Measurements from ENCODE around the gene RNF17. TPM values are rescaled to one million over a fixed set of nuclear protein-coding genes. Genes with fewer than 3 reads are reported as not detected.

The RNF17 gene
- total RNA-seq, 1 donor from 2014 or later, result not detected

GRCh38 chr13:24717217-24717616, 46.8 kb upstream of the RNF17 start:
- Mint-ChIP-seq H3K4me1 (peaks cover 11% of the 10 kb centered on the region), H3K9me3 (no peaks in the 10 kb centered on the region), H3K36me3 (no peaks in the 10 kb centered on the region), H3K27ac (no peak overlapping the region), H3K27me3 (ENCODE audit: insufficient read depth, low read depth) (peaks cover 13% of the 10 kb centered on the region), H3K4me3 (no peak overlapping the region)
- Histone ChIP-seq H3K9me3 (ENCODE audit: low read depth) (no peaks in the 10 kb centered on the region), H2AFZ (replicated peaks) (no peak overlapping the region), H3K4me1 (peaks cover 7% of the 10 kb centered on the region), H3K9ac (no peak overlapping the region), H3F3A (ENCODE audit: low read depth) (no peaks in the 10 kb centered on the region), H3K27me3 (no peaks in the 10 kb centered on the region), H3K79me2 (ENCODE audit: low read depth) (no peaks in the 10 kb centered on the region), H3K4me3 (no peak overlapping the region), H3K4me2 (no peak overlapping the region), H4K20me1 (ENCODE audit: low read depth) (no peaks in the 10 kb centered on the region), H3K36me3 (no peaks in the 10 kb centered on the region), H3K27ac (no peak overlapping the region)
- TF ChIP-seq EZH2 (IDR thresholded peaks at IDR 0.05), result no peak
- TF ChIP-seq, protein P1, sequence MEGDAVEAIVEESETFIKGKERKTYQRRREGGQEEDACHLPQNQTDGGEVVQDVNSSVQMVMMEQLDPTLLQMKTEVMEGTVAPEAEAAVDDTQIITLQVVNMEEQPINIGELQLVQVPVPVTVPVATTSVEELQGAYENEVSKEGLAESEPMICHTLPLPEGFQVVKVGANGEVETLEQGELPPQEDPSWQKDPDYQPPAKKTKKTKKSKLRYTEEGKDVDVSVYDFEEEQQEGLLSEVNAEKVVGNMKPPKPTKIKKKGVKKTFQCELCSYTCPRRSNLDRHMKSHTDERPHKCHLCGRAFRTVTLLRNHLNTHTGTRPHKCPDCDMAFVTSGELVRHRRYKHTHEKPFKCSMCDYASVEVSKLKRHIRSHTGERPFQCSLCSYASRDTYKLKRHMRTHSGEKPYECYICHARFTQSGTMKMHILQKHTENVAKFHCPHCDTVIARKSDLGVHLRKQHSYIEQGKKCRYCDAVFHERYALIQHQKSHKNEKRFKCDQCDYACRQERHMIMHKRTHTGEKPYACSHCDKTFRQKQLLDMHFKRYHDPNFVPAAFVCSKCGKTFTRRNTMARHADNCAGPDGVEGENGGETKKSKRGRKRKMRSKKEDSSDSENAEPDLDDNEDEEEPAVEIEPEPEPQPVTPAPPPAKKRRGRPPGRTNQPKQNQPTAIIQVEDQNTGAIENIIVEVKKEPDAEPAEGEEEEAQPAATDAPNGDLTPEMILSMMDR (IDR thresholded peaks at IDR 0.05), result no peak
- TF ChIP-seq EZH2phosphoT487 (IDR thresholded peaks at IDR 0.05), result no peak
- DNase-seq (ENCODE audit: low spot score), result no peak

DNA sequence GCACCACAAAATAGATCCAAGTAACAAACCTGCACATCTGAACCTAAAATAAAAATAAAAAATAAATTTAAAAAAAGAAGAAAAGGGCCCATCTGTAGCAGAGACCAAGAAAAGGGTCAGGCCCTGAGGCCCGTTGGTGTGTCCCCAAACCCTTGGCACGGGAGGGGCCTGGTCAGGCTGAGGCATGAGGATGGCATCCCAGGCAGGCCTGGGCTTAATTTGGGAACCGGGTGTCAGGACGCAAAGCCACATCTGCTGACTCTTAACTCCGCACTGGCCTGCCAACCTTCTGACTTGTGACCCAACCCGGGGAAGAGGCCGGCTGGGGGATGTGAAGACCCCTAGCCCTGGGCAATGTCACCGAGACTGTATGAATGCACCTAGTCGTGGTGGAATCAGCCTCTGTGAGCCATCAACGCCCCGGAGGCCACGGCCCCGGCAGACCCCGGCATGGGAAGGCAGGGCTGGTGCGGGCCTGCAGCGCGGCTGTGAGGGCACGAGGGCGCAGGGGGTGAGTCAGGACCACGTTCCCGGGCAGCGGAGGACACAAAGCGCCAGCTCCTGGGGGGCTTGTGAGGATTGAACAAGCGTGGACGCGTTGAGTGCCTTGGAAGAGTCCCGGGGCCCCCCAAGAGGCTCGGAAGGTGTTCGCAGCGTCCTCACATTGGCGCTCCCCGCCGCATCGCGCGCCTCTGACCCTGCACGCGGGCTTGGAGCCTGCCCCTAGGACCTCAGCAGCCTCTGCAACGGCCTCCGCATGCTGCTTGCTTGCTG, 45.6 kb upstream of the RNF17 start:
- Histone ChIP-seq H3K27me3 (no peaks in the 10 kb centered on the region), H3K79me2 (ENCODE audit: low read depth) (no peaks in the 10 kb centered on the region), H3K9me3 (ENCODE audit: low read depth) (no peaks in the 10 kb centered on the region), H4K20me1 (ENCODE audit: low read depth) (no peaks in the 10 kb centered on the region), H3K4me2 (no peak overlapping the region), H3F3A (ENCODE audit: low read depth) (no peaks in the 10 kb centered on the region), H3K4me1 (peaks cover 7% of the 10 kb centered on the region), H2AFZ (replicated peaks) (no peak overlapping the region), H3K27ac (no peak overlapping the region), H3K9ac (no peak overlapping the region), H3K36me3 (no peaks in the 10 kb centered on the region), H3K4me3 (no peak overlapping the region)
- Mint-ChIP-seq H3K27me3 (ENCODE audit: insufficient read depth, low read depth) (peaks cover 11% of the 10 kb centered on the region), H3K4me1 (peaks cover 11% of the 10 kb centered on the region), H3K9me3 (no peaks in the 10 kb centered on the region), H3K36me3 (no peaks in the 10 kb centered on the region), H3K4me3 (no peak overlapping the region), H3K27ac (no peak overlapping the region)
- DNase-seq (ENCODE audit: low spot score), result no peak
- no peak for TF ChIP-seq EZH2 (IDR thresholded peaks at IDR 0.05)
- no peak for TF ChIP-seq EZH2phosphoT487 (IDR thresholded peaks at IDR 0.05)
- TF ChIP-seq, protein P1 (IDR thresholded peaks at IDR 0.05), result no peak

GRCh38 chr13:24719139-24719538, 44.8 kb upstream of the RNF17 start:
- H3K27ac Mint-ChIP-seq, result no peak overlapping the region
- H3K9me3 Mint-ChIP-seq, result no peaks in the 10 kb centered on the region
- Histone ChIP-seq H3K36me3 (no peaks in the 10 kb centered on the region), H4K20me1 (ENCODE audit: low read depth) (no peaks in the 10 kb centered on the region), H3F3A (ENCODE audit: low read depth) (no peaks in the 10 kb centered on the region), H3K4me3 (no peak overlapping the region), H3K4me1 (peaks cover 7% of the 10 kb centered on the region), H3K27ac (no peak overlapping the region), H3K9me3 (ENCODE audit: low read depth) (no peaks in the 10 kb centered on the region), H2AFZ (replicated peaks) (no peak overlapping the region), H3K9ac (no peak overlapping the region), H3K27me3 (no peaks in the 10 kb centered on the region), H3K4me2 (no peak overlapping the region), H3K79me2 (ENCODE audit: low read depth) (no peaks in the 10 kb centered on the region)
- no peak overlapping the region for H3K4me3 Mint-ChIP-seq
- H3K4me1 Mint-ChIP-seq, result peaks cover 11% of the 10 kb centered on the region
- H3K27me3 Mint-ChIP-seq (ENCODE audit: insufficient read depth, low read depth), result peaks cover 11% of the 10 kb centered on the region
- no peak for DNase-seq (ENCODE audit: low spot score)
- TF ChIP-seq EZH2phosphoT487 (IDR thresholded peaks at IDR 0.05) (no peak), EZH2 (IDR thresholded peaks at IDR 0.05) (no peak)
- TF ChIP-seq, protein P1 (IDR thresholded peaks at IDR 0.05), result no peak
- no peaks in the 10 kb centered on the region for H3K36me3 Mint-ChIP-seq

Measured in neural progenitor cell (in vitro differentiated cells).